A549 (cell line): ENCODE measurements around the gene TAF4.

Source experiments
- NPAS2 ChIP-seq: fragments of 250-450 bp; sonication (Bioruptor Pico); IDR thresholded peaks from 2 replicates; pipeline ENCODE4 v1.8.0; 2022; ENCODE audit warnings: mild to moderate bottlenecking, moderate library complexity, borderline replicate concordance
- TF ChIP-seq, protein P1 (sequence below): fragments of >200 bp; sonication (Bioruptor Twin); formaldehyde crosslinking; IDR thresholded peaks from 3 replicates; pipeline ENCODE4 v1.5.1; 2016

DNA sequence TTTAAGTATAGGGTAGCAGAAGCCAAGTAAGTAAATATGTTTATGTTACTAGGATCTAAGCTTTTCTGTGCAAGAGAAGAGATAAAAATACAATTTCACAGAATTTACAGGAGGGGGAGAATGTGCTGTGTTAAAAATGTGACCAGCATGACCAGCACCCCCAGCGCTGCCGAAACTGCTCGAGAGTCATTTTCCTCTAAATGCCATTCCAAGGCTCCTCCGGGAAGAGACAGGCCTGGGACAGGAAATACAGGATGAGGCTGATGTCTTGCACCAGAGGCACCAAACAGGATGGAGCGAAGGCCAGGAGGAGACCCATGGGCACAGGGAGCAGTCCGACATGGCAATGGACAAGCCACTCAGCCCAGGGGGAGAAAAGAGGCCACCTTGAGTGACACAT lies 21.1 kb downstream of the TAF4 start:
- TF ChIP-seq, protein P1, sequence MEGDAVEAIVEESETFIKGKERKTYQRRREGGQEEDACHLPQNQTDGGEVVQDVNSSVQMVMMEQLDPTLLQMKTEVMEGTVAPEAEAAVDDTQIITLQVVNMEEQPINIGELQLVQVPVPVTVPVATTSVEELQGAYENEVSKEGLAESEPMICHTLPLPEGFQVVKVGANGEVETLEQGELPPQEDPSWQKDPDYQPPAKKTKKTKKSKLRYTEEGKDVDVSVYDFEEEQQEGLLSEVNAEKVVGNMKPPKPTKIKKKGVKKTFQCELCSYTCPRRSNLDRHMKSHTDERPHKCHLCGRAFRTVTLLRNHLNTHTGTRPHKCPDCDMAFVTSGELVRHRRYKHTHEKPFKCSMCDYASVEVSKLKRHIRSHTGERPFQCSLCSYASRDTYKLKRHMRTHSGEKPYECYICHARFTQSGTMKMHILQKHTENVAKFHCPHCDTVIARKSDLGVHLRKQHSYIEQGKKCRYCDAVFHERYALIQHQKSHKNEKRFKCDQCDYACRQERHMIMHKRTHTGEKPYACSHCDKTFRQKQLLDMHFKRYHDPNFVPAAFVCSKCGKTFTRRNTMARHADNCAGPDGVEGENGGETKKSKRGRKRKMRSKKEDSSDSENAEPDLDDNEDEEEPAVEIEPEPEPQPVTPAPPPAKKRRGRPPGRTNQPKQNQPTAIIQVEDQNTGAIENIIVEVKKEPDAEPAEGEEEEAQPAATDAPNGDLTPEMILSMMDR: no peak
- no peak for TF ChIP-seq NPAS2 (CRISPR knock-in tag)
